GM18951 (cell line): ENCODE results near the gene FOXL1.

Experiments used
- POLR2A ChIP-seq: IDR thresholded peaks from 4 replicates; pipeline ENCODE4 v1.6.1; 2011; ENCODE audit warnings: mild to moderate bottlenecking; ENCODE audit not compliant: insufficient read length, insufficient read depth; ENCODE audit errors: extremely low read depth
- in situ Hi-C: fragments of 300-500 bp; cut with MboI; formaldehyde crosslinking; loops from one replicate; pipeline ENCODE4 v1.12.0; 2022; ENCODE audit warnings: low sequenced_read_pairs, mixed read lengths, inconsistent platforms; ENCODE audit not compliant: unreplicated experiment

FOXL1 gene

GRCh38 chr16:86557587-86557986 is 20.8 kb upstream of the FOXL1 start:
- in situ Hi-C loops: loop anchor here (25.0 kb wide), 1 partner anchor 730 kb away; no protein-coding TSS in a partner anchor
- no peak for TF ChIP-seq POLR2A

GRCh38 chr16:86558355-86559193 is 19.8 kb upstream of the FOXL1 start:
- in situ Hi-C loops: loop anchor here (25.0 kb wide), 1 partner anchor 729 kb away; no protein-coding TSS in a partner anchor
- TF ChIP-seq POLR2A: no peak

- in situ Hi-C loops: loop anchor here (10.0 to 25.0 kb wide), 2 partner anchors 505 to 727 kb away; no protein-coding TSS in a partner anchor
- no peak for TF ChIP-seq POLR2A
These were observed 18.5 kb upstream of the FOXL1 start for GRCh38 chr16:86559802-86560305.

GRCh38 chr16:86562356-86562755 is 16.0 kb upstream of the FOXL1 start:
- in situ Hi-C loops: loop anchor here (10.0 to 25.0 kb wide), 2 partner anchors 502 to 725 kb away; no protein-coding TSS in a partner anchor
- TF ChIP-seq POLR2A: no peak

GRCh38 chr16:86563469-86564345 is 14.6 kb upstream of the FOXL1 start:
- TF ChIP-seq POLR2A: no peak
- in situ Hi-C loops: loop anchor here (10.0 to 25.0 kb wide), 2 partner anchors 501 to 724 kb away; no protein-coding TSS in a partner anchor

- TF ChIP-seq POLR2A: no peak
These were observed 13.1 kb upstream of the FOXL1 start for GRCh38 chr16:86565181-86565631.

GRCh38 chr16:86565644-86566511 is 12.5 kb upstream of the FOXL1 start:
- in situ Hi-C loops: loop anchor here (10.0 to 25.0 kb wide), 2 partner anchors 499 to 721 kb away; no protein-coding TSS in a partner anchor
- TF ChIP-seq POLR2A: no peak

More at GRCh38 chr16:86565181-86565631, 13.1 kb upstream of the FOXL1 start:
- in situ Hi-C loops: loop anchor here (10.0 to 25.0 kb wide), 2 partner anchors 500 to 722 kb away; no protein-coding TSS in a partner anchor

GRCh38 chr16:86566601-86566965 is 11.8 kb upstream of the FOXL1 start, which contains the start of gene FOXC2:
TSS of gene FOXC2 (plus strand) at chr16:86566829. CDS start at chr16:86567336, 507 bp downstream.
- in situ Hi-C loops: loop anchor here (10.0 to 25.0 kb wide), 2 partner anchors 498 to 721 kb away; no protein-coding TSS in a partner anchor
- no peak for TF ChIP-seq POLR2A

- in situ Hi-C loops: loop anchor here (10.0 to 25.0 kb wide), 2 partner anchors 498 to 720 kb away; no protein-coding TSS in a partner anchor
- TF ChIP-seq POLR2A: no peak
These were observed 11.2 kb upstream of the FOXL1 start for GRCh38 chr16:86566966-86567700.

GRCh38 chr16:86567701-86568581 is 10.4 kb upstream of the FOXL1 start:
- in situ Hi-C loops: loop anchor here (10.0 to 25.0 kb wide), 2 partner anchors 497 to 719 kb away; no protein-coding TSS in a partner anchor
- TF ChIP-seq POLR2A: no peak
